ENCODE measurements around the gene SLC4A5. TPM values are rescaled to one million over a fixed set of nuclear protein-coding genes. Genes with fewer than 3 reads are reported as not detected.

Gene SLC4A5
- total RNA-seq, 4 donors from 2014 or later = 0.24 to 3.8 (median 0.59) TPM

DNA sequence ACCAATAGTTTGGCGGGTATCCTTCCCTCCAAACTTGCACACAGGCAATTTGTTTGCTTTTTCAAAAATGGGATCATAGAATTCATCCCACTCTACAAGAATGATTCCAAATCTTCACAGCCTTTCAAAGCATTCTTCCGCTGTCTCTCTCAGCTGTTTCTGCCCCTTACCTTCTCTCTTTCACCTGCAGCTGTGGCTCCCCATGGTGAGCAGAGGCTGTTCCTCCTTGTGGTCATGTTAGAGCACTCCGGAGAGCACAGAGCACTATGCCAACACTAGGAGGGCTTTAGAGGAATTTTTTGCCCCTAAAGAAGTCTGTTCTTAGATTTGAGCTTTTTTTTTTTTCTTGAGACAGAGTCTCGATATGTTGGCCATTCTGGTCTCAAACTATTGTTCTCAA lies 114.4 kb downstream of the SLC4A5 start:
- no peak for TF ChIP-seq POLR2A (IDR thresholded peaks at IDR 0.05)
- TF ChIP-seq, protein P1, sequence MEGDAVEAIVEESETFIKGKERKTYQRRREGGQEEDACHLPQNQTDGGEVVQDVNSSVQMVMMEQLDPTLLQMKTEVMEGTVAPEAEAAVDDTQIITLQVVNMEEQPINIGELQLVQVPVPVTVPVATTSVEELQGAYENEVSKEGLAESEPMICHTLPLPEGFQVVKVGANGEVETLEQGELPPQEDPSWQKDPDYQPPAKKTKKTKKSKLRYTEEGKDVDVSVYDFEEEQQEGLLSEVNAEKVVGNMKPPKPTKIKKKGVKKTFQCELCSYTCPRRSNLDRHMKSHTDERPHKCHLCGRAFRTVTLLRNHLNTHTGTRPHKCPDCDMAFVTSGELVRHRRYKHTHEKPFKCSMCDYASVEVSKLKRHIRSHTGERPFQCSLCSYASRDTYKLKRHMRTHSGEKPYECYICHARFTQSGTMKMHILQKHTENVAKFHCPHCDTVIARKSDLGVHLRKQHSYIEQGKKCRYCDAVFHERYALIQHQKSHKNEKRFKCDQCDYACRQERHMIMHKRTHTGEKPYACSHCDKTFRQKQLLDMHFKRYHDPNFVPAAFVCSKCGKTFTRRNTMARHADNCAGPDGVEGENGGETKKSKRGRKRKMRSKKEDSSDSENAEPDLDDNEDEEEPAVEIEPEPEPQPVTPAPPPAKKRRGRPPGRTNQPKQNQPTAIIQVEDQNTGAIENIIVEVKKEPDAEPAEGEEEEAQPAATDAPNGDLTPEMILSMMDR (IDR thresholded peaks at IDR 0.05 in 4 of 5, conservative IDR thresholded peaks at IDR 0.05 in 1 of 5) = no peak
- intact Hi-C loops (cut with DNase I; ENCODE audit: low total_unique reads) = no loop called here
- in situ Hi-C loops (cut with MboI; ENCODE audit: low sequenced_read_pairs in 4 of 4) = no loop called here

DNA sequence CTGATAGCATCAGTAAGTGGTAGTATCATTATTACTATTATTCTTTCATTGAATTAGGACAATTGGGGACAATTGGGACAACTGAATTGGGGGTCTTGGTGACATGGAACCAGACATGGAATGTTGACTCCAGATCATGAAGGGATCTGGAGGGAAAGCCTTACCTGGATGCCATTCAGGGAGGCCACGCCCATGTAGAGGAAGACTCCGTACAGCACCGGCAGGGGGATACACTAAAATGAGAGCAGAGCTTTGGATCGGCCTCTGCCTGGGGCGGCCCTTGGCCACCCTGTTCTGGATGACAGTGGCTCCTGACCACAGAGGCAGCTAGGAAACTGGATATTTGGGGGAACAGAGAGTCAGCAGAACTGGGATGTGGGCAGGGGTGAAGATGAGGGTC lies 115.6 kb downstream of the SLC4A5 start:
- in situ Hi-C loops (cut with MboI; ENCODE audit: low sequenced_read_pairs in 4 of 4) = no loop called here
- intact Hi-C loops (cut with DNase I; ENCODE audit: low total_unique reads) = no loop called here
- ATAC-seq = no peak

More for the DNA sequence above, 114.4 kb downstream of the SLC4A5 start:
- Histone ChIP-seq H3K4me3 (no peak overlapping the region), H3K4me1 (peaks cover 17 to 20% of the 10 kb centered on the region in 2 donors), H3K9me3 (no peaks in the 10 kb centered on the region), H3K36me3 (no peaks in the 10 kb centered on the region), H3K27me3 (no peaks in the 10 kb centered on the region), H3K27ac (no peak overlapping the region)
- DNase-seq = no peak
- no peak for ATAC-seq

DNA sequence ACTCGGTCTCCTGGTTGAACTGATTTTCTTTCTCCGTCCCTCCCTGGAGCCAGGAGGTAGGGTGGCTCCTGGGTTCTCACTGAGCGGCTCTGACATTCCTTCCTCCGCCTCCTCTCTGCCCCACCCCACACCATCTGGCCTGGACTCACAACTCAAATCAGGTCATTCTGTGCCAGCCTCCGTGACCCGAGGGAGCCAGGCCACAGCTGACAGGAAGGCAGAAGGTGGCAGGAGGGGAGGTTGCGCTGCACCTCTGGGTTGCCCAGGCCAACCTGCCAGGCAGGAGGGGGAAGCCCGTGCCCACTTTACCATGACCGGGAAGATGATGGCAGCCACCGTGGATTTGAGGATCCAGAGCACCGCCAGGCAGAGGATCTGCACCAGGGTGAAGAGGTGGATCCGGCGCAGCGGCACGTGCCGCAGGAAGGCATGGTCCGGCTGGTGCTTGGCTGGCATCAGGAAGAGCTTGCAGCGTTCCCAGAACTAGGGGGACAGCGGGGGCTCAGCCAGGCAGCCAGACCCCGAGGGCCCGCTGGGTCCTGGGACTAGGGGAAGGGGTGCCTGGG lies 116.5 kb downstream of the SLC4A5 start:
- Histone ChIP-seq H3K4me1 (peaks cover 17 to 20% of the 10 kb centered on the region in 2 donors), H3K4me3 (peak overlapping the region in 3 of 4 donors; percentile 1 to 33 (median 17)), H3K36me3 (no peaks in the 10 kb centered on the region), H3K27me3 (no peaks in the 10 kb centered on the region), H3K27ac (peak overlapping the region; percentile 5 to 63 (median 38)), H3K9me3 (no peaks in the 10 kb centered on the region)
- TF ChIP-seq, protein P1 (IDR thresholded peaks at IDR 0.05 in 4 of 5, conservative IDR thresholded peaks at IDR 0.05 in 1 of 5) = no peak
- no peak for TF ChIP-seq POLR2A (IDR thresholded peaks at IDR 0.05)
- peak; percentile 52 to 76 for DNase-seq
- ATAC-seq = peak; percentile 86
- intact Hi-C loops (cut with DNase I; ENCODE audit: low total_unique reads) (no loop called here), in situ Hi-C loops (cut with MboI; ENCODE audit: low sequenced_read_pairs in 4 of 4) (no loop called here)

More for the DNA sequence above, 115.6 kb downstream of the SLC4A5 start:
- Histone ChIP-seq H3K27ac (no peak overlapping the region), H3K36me3 (no peaks in the 10 kb centered on the region), H3K4me3 (no peak overlapping the region), H3K27me3 (no peaks in the 10 kb centered on the region), H3K4me1 (peaks cover 17 to 20% of the 10 kb centered on the region in 2 donors), H3K9me3 (no peaks in the 10 kb centered on the region)
- TF ChIP-seq, protein P1 (IDR thresholded peaks at IDR 0.05 in 4 of 5, conservative IDR thresholded peaks at IDR 0.05 in 1 of 5) = no peak
- DNase-seq = no peak

DNA sequence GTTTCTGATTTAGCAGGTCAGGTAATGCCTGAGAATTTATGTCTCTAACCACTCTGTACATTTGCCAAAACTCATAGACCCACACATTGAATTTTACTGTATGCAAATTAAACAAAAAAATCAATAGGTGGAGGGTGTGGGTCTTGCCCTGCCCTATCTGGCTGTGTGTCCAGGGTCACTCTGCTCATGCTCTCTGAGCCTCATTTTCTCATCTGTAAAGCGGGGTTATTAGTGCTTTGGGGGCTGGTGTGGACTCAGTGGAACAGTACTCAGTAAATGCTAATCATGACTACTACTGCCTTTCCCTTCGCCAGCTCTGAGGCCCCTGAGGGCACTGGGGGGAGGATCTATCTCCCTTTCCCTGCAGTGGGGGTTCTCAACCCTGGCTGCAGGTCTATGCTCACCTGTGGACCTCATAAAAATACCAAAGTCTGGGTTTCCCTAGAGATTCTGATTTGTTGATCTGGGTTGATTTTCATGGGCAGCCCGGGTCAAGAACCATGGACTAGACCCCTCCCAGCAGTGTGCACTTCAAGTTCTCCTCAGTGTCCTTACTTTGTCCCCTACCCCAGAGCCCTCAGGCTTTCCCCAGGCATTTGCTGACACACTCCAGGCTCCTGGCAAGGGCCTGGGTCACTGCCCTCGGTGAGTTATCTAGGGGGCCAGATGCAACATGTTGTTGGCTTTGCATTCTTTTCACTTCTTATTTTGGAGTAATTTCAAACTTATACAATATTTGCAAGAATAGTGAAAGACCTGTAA lies 117.3 kb downstream of the SLC4A5 start:
- Histone ChIP-seq H3K4me1 (peaks cover 17 to 20% of the 10 kb centered on the region in 2 donors), H3K36me3 (peaks cover 0 to 6% of the 10 kb centered on the region in 2 donors), H3K4me3 (peak overlapping the region in 1 of 4 donors; percentile 17), H3K27me3 (no peaks in the 10 kb centered on the region), H3K27ac (peak overlapping the region; percentile 5 to 63 (median 38)), H3K9me3 (no peaks in the 10 kb centered on the region)
- intact Hi-C loops (cut with DNase I; ENCODE audit: low total_unique reads) (no loop called here), in situ Hi-C loops (cut with MboI; ENCODE audit: low sequenced_read_pairs in 4 of 4) (no loop called here)
- DNase-seq = no peak
- TF ChIP-seq, protein P1 (IDR thresholded peaks at IDR 0.05 in 4 of 5, conservative IDR thresholded peaks at IDR 0.05 in 1 of 5) = no peak
- no peak for TF ChIP-seq POLR2A (IDR thresholded peaks at IDR 0.05)
- ATAC-seq = peak in 1 of 2 donors; percentile 23

Measured in gastrocnemius medialis (tissue), 4 donors.